CD4-positive, alpha-beta T cell (primary cell): ENCODE results near the gene BCORL1. TPM values are rescaled to one million over a fixed set of nuclear protein-coding genes. Genes with fewer than 3 reads are reported as not detected.

ENCODE experiments used
- ATAC-seq: fragments of 200-7000 bp; cut with Tn5 transposase; one replicate; pipeline ENCODE4 v1.10.0; 2022; ENCODE audit warnings: mild to moderate bottlenecking; ENCODE audit not compliant: poor library complexity
- CTCF ChIA-PET: fragments of 350-600 bp; sonication (Branson Sonifier 250); formaldehyde crosslinking; loops from one replicate; lab custom pipeline; 2021; ENCODE audit warnings: antibody characterized with exemption, inconsistent platforms; lab: Charles Lee
- POLR2A ChIA-PET: fragments of 350-600 bp; sonication (Branson Sonifier 250); formaldehyde crosslinking; loops from one replicate; lab custom pipeline; 2021; ENCODE audit warnings: antibody characterized with exemption, inconsistent platforms; lab: Charles Lee
- DNase-seq, 14 experiments: peaks; one replicate each; pipeline ENCODE4 v3.0.0-alpha.2; 2013 to 2020; ENCODE audit warnings: mixed read lengths in 2 of 14
- H3K27ac ChIP-seq, 2 donors: one replicate each; pipeline versions ENCODE4 v1.5.1 to v1.7.0; 2013; ENCODE audit warnings: low read length in 2 of 2, low read depth in 1 of 2, mild to moderate bottlenecking in 1 of 2
- H3K27me3 ChIP-seq, 2 experiments: 1 replicate in 1 of 2; 2 replicates in 1 of 2; pipeline versions ENCODE4 v1.6.1 to v1.7.0; 2013; ENCODE audit warnings: low read length in 2 of 2, control low read depth in 1 of 2, mild to moderate bottlenecking in 1 of 2, moderate library complexity in 1 of 2; ENCODE audit not compliant: insufficient read depth in 2 of 2, control insufficient read depth in 1 of 2
- H3K36me3 ChIP-seq: one replicate; pipeline ENCODE4 v1.6.1; 2013; ENCODE audit warnings: low read length, control low read depth; ENCODE audit not compliant: insufficient read depth
- H3K4me1 ChIP-seq: one replicate; pipeline ENCODE4 v1.6.1; 2013; ENCODE audit warnings: low read length, control low read depth; ENCODE audit not compliant: insufficient read depth
- H3K4me3 ChIP-seq: one replicate; pipeline ENCODE4 v1.5.1; 2013; ENCODE audit warnings: mild to moderate bottlenecking, low read length, moderate library complexity
- H3K9me3 ChIP-seq, 2 experiments: 1 replicate in 1 of 2; 2 replicates in 1 of 2; pipeline versions ENCODE4 v1.6.1 to v1.7.0; 2013; ENCODE audit warnings: low read length in 2 of 2, mild to moderate bottlenecking in 2 of 2, control low read depth in 1 of 2, moderate library complexity in 1 of 2; ENCODE audit not compliant: control insufficient read depth in 1 of 2, insufficient read depth in 1 of 2
- H3K27ac Mint-ChIP-seq: one replicate; pipeline ENCODE4 v1.8.0; 2020; ENCODE audit warnings: mixed read lengths
- H3K27me3 Mint-ChIP-seq: one replicate; pipeline ENCODE4 v1.8.0; 2021; ENCODE audit warnings: mixed read lengths
- H3K36me3 Mint-ChIP-seq: one replicate; pipeline ENCODE4 v1.8.0; 2021; ENCODE audit warnings: low read depth, mixed read lengths
- H3K4me1 Mint-ChIP-seq: one replicate; pipeline ENCODE4 v1.8.0; 2021; ENCODE audit warnings: low read depth, mixed read lengths
- H3K4me3 Mint-ChIP-seq: one replicate; pipeline ENCODE4 v1.8.0; 2020; ENCODE audit warnings: mild to moderate bottlenecking, mixed read lengths
- H3K9me3 Mint-ChIP-seq: one replicate; pipeline ENCODE4 v1.8.0; 2020; ENCODE audit warnings: mixed read lengths
- intact Hi-C, 2 experiments: fragments of 100-400 bp; cut with DNase I in 1 of 2; cut with micrococcal nuclease in 1 of 2; formaldehyde crosslinking; loops; one replicate each; pipeline versions ENCODE4 v1.15.1 to v1.9.0; 2023 to 2025; cut with DNase I, micrococcal nuclease
- total RNA-seq, 174 experiments: library from RNA in 2 of 174; stranded (reverse) in 2 of 174; gene quantifications; one replicate each; pipeline ENCODE4 v1.2.3 and lab custom pipeline; 2021 to 2026
- TF ChIP-seq, protein P1 (sequence below): fragments of 200-600 bp; IDR thresholded peaks from one replicate; pipeline ENCODE4 v1.8.0; 2022; ENCODE audit warnings: antibody characterized with exemption, mild to moderate bottlenecking

The BCORL1 gene
- total RNA-seq, 2 experiments from 2014 or later = 3.4 to 3.5 TPM

- Mint-ChIP-seq H3K27ac (no peak overlapping the region), H3K4me1 (peaks cover 30% of the 10 kb centered on the region), H3K9me3 (no peaks in the 10 kb centered on the region), H3K36me3 (no peaks in the 10 kb centered on the region), H3K27me3 (no peaks in the 10 kb centered on the region), H3K4me3 (no peak overlapping the region)
- no peak overlapping the region for H3K4me3 ChIP-seq
- ChIA-PET POLR2A (interaction anchor here (0.6 to 1.0 kb wide), 2 partner anchors 22 kb away, joined by 3 to 6 read pairs; no protein-coding TSS in a partner anchor), CTCF (no interaction called here)
- no peaks in the 10 kb centered on the region for H3K27me3 ChIP-seq
- peak in 2 of 14 experiments; percentile 4 to 11 for DNase-seq
- no peaks in the 10 kb centered on the region for H3K36me3 ChIP-seq
- no peak for ATAC-seq
- H3K9me3 ChIP-seq = no peaks in the 10 kb centered on the region
- H3K27ac ChIP-seq = no peak overlapping the region
- peaks cover 27% of the 10 kb centered on the region for H3K4me1 ChIP-seq
- intact Hi-C loops = loop anchor here in 1 of 2 experiments (2.0 kb wide), 3 partner anchors 31 to 53 kb away; no protein-coding TSS in a partner anchor
- TF ChIP-seq, protein P1, sequence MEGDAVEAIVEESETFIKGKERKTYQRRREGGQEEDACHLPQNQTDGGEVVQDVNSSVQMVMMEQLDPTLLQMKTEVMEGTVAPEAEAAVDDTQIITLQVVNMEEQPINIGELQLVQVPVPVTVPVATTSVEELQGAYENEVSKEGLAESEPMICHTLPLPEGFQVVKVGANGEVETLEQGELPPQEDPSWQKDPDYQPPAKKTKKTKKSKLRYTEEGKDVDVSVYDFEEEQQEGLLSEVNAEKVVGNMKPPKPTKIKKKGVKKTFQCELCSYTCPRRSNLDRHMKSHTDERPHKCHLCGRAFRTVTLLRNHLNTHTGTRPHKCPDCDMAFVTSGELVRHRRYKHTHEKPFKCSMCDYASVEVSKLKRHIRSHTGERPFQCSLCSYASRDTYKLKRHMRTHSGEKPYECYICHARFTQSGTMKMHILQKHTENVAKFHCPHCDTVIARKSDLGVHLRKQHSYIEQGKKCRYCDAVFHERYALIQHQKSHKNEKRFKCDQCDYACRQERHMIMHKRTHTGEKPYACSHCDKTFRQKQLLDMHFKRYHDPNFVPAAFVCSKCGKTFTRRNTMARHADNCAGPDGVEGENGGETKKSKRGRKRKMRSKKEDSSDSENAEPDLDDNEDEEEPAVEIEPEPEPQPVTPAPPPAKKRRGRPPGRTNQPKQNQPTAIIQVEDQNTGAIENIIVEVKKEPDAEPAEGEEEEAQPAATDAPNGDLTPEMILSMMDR = no peak
Observed at GRCh38 chrX:129983575-129984110, 1.2 kb downstream of the BCORL1 start.

DNA sequence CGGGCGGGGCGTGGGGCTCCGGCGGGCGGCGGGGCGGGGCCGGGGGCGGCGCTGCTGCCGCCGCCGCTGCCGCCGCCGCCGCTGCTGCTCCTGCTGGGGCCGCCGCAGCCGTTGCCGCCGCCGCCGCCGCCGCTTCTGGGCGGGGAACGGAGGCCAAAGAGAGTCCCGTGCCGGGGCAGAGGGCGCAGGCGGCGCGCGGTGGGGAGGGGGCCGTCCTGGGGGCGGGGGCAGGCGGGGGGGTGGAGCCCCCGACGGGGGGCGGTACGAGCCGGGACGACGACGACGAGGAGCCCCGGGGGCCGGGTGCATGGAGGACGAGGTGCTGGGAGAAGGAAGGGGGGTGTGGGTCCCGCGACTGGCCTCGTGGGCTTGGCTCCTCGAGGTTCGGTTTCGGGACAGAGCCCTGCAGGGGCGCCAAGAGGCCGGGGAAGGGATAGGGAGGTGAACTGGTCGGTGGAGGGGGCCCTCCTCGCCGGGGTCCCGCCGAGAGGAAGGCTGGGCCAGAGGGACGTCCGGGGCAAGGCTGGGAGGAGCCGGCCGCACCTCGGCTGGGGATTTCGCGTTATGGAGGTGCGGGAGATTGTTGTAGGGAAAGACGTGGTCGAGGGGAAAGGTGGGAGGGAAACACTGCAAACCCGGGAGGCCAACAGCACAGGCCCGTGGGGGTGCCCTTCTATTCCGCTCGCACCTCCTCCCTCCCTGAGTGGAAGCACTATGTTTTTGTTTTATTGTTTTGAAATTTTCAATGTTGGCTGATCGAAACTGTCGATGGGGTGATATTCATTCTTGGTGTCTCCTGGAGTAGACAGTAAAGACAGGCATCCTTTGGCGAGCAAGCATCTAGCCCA, 1.9 kb downstream of the BCORL1 start:
- DNase-seq (peak in 10 of 14 experiments; percentile 20 to 72 (median 42)), ATAC-seq (no peak)
- H3K9me3 Mint-ChIP-seq = no peaks in the 10 kb centered on the region
- H3K36me3 Mint-ChIP-seq = no peaks in the 10 kb centered on the region
- Histone ChIP-seq H3K4me1 (peaks cover 22% of the 10 kb centered on the region), H3K27ac (no peak overlapping the region), H3K36me3 (no peaks in the 10 kb centered on the region), H3K9me3 (no peaks in the 10 kb centered on the region), H3K27me3 (no peaks in the 10 kb centered on the region), H3K4me3 (peak overlapping the region; percentile 63)
- H3K27ac Mint-ChIP-seq = peak overlapping the region; percentile 46
- ChIA-PET POLR2A (interaction anchor here (0.6 kb wide), 1 partner anchor 23 kb away, joined by 3 read pairs; no protein-coding TSS in a partner anchor), CTCF (interaction anchor here (1.0 kb wide), 1 partner anchor 59 kb away, joined by 4 read pairs; no protein-coding TSS in a partner anchor)
- TF ChIP-seq, protein P1 = no peak
- peaks cover 23% of the 10 kb centered on the region for H3K4me1 Mint-ChIP-seq
- no peaks in the 10 kb centered on the region for H3K27me3 Mint-ChIP-seq
- H3K4me3 Mint-ChIP-seq = peak overlapping the region; percentile 90
- intact Hi-C loops = loop anchor here in 1 of 2 experiments (2.0 kb wide), 1 partner anchor 40 kb away; no protein-coding TSS in a partner anchor

DNA sequence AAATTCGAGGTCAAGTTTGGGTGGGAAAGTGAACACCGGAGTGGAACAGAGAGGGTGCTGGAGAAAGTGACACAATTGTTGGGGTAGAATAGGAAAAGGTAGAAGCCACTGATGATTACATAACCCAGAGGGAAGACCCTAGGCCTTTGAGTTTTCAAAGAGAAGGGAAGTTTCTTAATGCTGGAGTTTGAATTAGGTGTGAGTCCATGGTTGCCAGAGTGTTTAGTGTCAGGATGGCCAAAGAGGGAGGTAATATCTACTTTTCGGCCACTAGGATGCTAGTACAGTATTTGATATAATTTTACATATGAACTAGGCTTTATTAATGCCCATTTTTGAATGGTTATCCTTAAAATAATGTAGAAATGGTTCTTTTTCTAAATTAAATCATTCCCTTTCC, 5.4 kb downstream of the BCORL1 start:
- H3K27ac Mint-ChIP-seq = no peak overlapping the region
- DNase-seq (no peak), ATAC-seq (no peak)
- TF ChIP-seq, protein P1 = no peak
- no peaks in the 10 kb centered on the region for H3K36me3 Mint-ChIP-seq
- Histone ChIP-seq H3K9me3 (no peaks in the 10 kb centered on the region), H3K4me3 (no peak overlapping the region), H3K27me3 (no peaks in the 10 kb centered on the region), H3K4me1 (peaks cover 9% of the 10 kb centered on the region), H3K36me3 (no peaks in the 10 kb centered on the region), H3K27ac (no peak overlapping the region)
- ChIA-PET CTCF (no interaction called here), POLR2A (no interaction called here)
- H3K27me3 Mint-ChIP-seq = no peaks in the 10 kb centered on the region
- intact Hi-C loops = no loop called here
- peaks cover 23% of the 10 kb centered on the region for H3K4me1 Mint-ChIP-seq
- H3K9me3 Mint-ChIP-seq = no peaks in the 10 kb centered on the region
- no peak overlapping the region for H3K4me3 Mint-ChIP-seq
